Measurements from ENCODE around the gene BOD1L1. TPM values are rescaled to one million over a fixed set of nuclear protein-coding genes. Genes with fewer than 3 reads are reported as not detected.

The BOD1L1 gene
- total RNA-seq, 1 experiment from 2014 or later: 37.2 TPM

DNA sequence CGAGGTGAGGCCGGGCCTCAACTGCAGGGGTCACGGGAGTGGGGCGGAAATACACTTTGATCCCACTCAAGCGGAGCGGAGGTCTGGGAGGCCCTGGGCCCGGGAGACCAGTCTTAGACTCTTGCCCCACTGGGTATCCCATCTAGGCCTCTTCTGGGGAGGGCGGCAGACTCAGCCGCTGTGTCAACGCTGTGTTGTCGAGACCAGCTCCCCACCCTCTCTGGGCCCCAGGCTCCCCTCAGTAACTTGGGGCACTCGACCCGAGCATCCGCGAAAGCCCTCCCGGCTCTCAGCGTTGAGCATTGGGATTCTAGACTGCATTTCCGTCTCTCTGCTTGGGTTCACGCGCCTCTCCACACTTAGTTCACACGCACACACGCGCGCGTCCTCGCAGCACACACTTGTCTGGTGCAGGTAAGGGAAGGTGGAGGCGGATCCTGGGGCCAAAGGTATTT lies 84.9 kb downstream of the BOD1L1 start:
- CTCF ChIA-PET: no interaction called here

DNA sequence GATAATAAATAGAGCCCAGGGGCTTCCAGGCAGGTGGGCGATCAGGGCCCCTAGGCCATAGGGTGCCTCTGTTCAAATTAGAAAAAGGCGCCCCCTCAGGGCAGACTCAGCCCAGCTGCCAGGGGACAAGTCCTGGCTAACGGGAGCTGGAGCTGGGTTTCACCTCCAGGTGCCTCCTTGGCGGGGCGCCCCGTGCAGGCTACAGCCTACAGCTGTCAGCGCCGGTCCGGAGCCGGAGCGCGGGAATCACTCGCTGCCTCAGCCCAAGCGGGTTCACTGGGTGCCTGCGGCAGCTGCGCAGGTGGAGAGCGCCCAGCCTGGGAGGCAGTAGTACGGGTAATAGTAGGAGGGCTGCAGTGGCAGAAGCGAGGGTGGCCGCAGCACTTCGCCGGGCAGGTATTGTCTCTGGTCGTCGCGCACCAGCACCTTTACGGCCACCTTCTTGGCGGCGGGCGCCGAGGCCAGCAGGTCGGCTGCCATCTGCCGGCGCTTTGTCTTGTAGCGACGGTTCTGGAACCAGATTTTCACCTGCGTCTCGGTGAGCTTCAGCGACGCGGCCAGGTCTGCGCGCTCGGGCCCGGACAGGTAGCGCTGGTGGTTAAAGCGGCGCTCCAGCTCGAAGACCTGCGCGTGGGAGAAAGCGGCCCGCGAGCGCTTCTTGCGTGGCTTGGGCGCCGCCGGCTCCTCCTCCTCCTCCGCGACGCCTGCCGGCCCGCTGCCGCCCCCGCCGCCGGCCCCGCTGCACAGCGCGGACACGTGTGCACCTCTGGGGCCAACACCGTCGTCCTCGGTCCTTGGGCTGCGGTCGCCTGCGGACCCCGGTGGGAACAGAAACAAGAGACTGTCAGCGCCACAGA lies 85.6 kb downstream of the BOD1L1 start:
- H3K36me3 ChIP-seq (ENCODE audit: control insufficient read depth, insufficient read depth, low read length): no peaks in the 10 kb centered on the region
- peaks cover 10% of the 10 kb centered on the region for H3K27me3 Mint-ChIP-seq (ENCODE audit: insufficient read depth, unreplicated experiment)
- no peak overlapping the region for H3K4me3 Mint-ChIP-seq (ENCODE audit: unreplicated experiment)
- intact Hi-C loops (cut with micrococcal nuclease; ENCODE audit: unreplicated experiment): loop anchor here (10.0 kb wide), 2 partner anchors 137 to 297 kb away; no protein-coding TSS in a partner anchor
- H3K9me3 Mint-ChIP-seq (ENCODE audit: unreplicated experiment): no peaks in the 10 kb centered on the region
- no peak overlapping the region for H3K27ac Mint-ChIP-seq (ENCODE audit: unreplicated experiment)
- no peaks in the 10 kb centered on the region for H3K9me3 ChIP-seq
- POLR2A ChIA-PET: no interaction called here
- no TSS peak for BruUV-seq (replicated peaks)
- H3K27me3 ChIP-seq (replicated peaks; ENCODE audit: control insufficient read depth, insufficient read depth, low read length): no peaks in the 10 kb centered on the region
- no peaks in the 10 kb centered on the region for H3K4me1 Mint-ChIP-seq (ENCODE audit: low read depth, unreplicated experiment)
- TF ChIP-seq, protein P1, sequence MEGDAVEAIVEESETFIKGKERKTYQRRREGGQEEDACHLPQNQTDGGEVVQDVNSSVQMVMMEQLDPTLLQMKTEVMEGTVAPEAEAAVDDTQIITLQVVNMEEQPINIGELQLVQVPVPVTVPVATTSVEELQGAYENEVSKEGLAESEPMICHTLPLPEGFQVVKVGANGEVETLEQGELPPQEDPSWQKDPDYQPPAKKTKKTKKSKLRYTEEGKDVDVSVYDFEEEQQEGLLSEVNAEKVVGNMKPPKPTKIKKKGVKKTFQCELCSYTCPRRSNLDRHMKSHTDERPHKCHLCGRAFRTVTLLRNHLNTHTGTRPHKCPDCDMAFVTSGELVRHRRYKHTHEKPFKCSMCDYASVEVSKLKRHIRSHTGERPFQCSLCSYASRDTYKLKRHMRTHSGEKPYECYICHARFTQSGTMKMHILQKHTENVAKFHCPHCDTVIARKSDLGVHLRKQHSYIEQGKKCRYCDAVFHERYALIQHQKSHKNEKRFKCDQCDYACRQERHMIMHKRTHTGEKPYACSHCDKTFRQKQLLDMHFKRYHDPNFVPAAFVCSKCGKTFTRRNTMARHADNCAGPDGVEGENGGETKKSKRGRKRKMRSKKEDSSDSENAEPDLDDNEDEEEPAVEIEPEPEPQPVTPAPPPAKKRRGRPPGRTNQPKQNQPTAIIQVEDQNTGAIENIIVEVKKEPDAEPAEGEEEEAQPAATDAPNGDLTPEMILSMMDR (IDR thresholded peaks at IDR 0.05; ENCODE audit: insufficient read depth in 1 of 2, low read depth in 1 of 2, low read length in 1 of 2, severe bottlenecking in 1 of 2, unreplicated experiment in 1 of 2): no peak
- no peak for DNase-seq
- H3K4me1 ChIP-seq: no peaks in the 10 kb centered on the region
- H3K36me3 Mint-ChIP-seq (ENCODE audit: insufficient read depth, unreplicated experiment): peaks cover 7% of the 10 kb centered on the region
- CTCF ChIA-PET: no interaction called here
- H3K4me3 ChIP-seq (ENCODE audit: low read depth, low read length): no peak overlapping the region

More for the DNA sequence above, 84.9 kb downstream of the BOD1L1 start:
- Mint-ChIP-seq H3K9me3 (ENCODE audit: unreplicated experiment) (no peaks in the 10 kb centered on the region), H3K4me1 (ENCODE audit: low read depth, unreplicated experiment) (no peaks in the 10 kb centered on the region), H3K36me3 (ENCODE audit: insufficient read depth, unreplicated experiment) (peaks cover 7% of the 10 kb centered on the region), H3K27me3 (ENCODE audit: insufficient read depth, unreplicated experiment) (peaks cover 10% of the 10 kb centered on the region), H3K4me3 (ENCODE audit: unreplicated experiment) (no peak overlapping the region), H3K27ac (ENCODE audit: unreplicated experiment) (no peak overlapping the region)
- TF ChIP-seq, protein P1 (IDR thresholded peaks at IDR 0.05; ENCODE audit: insufficient read depth in 1 of 2, low read depth in 1 of 2, low read length in 1 of 2, severe bottlenecking in 1 of 2, unreplicated experiment in 1 of 2): no peak
- BruUV-seq (replicated peaks): no TSS peak
- H3K27me3 ChIP-seq (replicated peaks; ENCODE audit: control insufficient read depth, insufficient read depth, low read length): no peaks in the 10 kb centered on the region
- H3K9me3 ChIP-seq: no peaks in the 10 kb centered on the region
- intact Hi-C loops (cut with micrococcal nuclease; ENCODE audit: unreplicated experiment): loop anchor here (10.0 kb wide), 2 partner anchors 138 to 298 kb away; no protein-coding TSS in a partner anchor
- DNase-seq: no peak
- H3K36me3 ChIP-seq (ENCODE audit: control insufficient read depth, insufficient read depth, low read length): no peaks in the 10 kb centered on the region
- H3K4me3 ChIP-seq (ENCODE audit: low read depth, low read length): no peak overlapping the region
- H3K4me1 ChIP-seq: no peaks in the 10 kb centered on the region
- POLR2A ChIA-PET: no interaction called here

DNA sequence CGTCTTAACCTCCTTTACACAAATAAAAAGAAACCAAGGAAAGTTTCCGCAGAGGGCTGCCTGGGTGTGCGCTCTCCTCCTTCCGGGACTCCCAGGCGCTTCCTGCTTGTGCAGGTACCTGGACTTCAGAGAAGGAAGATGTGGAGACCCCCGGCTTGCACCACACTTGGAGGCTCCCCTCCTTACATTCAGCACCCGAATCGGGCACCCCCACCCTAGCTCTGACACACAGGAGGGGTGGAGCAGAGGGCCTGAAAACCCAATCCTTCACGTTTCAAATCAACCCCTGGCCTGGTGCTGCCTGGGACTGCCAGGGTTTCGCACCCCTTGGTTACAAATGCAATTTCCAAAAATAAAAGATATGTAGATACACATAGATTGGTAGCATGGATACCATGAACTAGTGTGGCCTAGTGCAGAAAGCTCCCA lies 86.3 kb downstream of the BOD1L1 start:
- H3K27me3 ChIP-seq (replicated peaks; ENCODE audit: control insufficient read depth, insufficient read depth, low read length): no peaks in the 10 kb centered on the region
- no peak overlapping the region for H3K27ac Mint-ChIP-seq (ENCODE audit: unreplicated experiment)
- peaks cover 7% of the 10 kb centered on the region for H3K36me3 Mint-ChIP-seq (ENCODE audit: insufficient read depth, unreplicated experiment)
- H3K4me3 ChIP-seq (ENCODE audit: low read depth, low read length): no peak overlapping the region
- TF ChIP-seq, protein P1 (IDR thresholded peaks at IDR 0.05; ENCODE audit: insufficient read depth in 1 of 2, low read depth in 1 of 2, low read length in 1 of 2, severe bottlenecking in 1 of 2, unreplicated experiment in 1 of 2): no peak
- no peaks in the 10 kb centered on the region for H3K4me1 Mint-ChIP-seq (ENCODE audit: low read depth, unreplicated experiment)
- intact Hi-C loops (cut with micrococcal nuclease; ENCODE audit: unreplicated experiment): loop anchor here (10.0 kb wide), 2 partner anchors 136 to 296 kb away; no protein-coding TSS in a partner anchor
- peaks cover 4% of the 10 kb centered on the region for H3K27me3 Mint-ChIP-seq (ENCODE audit: insufficient read depth, unreplicated experiment)
- DNase-seq: no peak
- H3K4me1 ChIP-seq: no peaks in the 10 kb centered on the region
- no peaks in the 10 kb centered on the region for H3K36me3 ChIP-seq (ENCODE audit: control insufficient read depth, insufficient read depth, low read length)
- no peak overlapping the region for H3K4me3 Mint-ChIP-seq (ENCODE audit: unreplicated experiment)
- ChIA-PET CTCF (no interaction called here), POLR2A (no interaction called here)
- no TSS peak for BruUV-seq (replicated peaks)
- no peaks in the 10 kb centered on the region for H3K9me3 ChIP-seq
- no peaks in the 10 kb centered on the region for H3K9me3 Mint-ChIP-seq (ENCODE audit: unreplicated experiment)

Data from Caco-2 (cell line).